GM12872 (cell line): Measurements from ENCODE around the gene MLLT10.

Experiments
- TF ChIP-seq, protein P1 (sequence below): IDR thresholded peaks from 3 replicates; pipeline ENCODE4 v1.5.1; 2011; ENCODE audit warnings: low read depth, mild to moderate bottlenecking, low read length, moderate library complexity; ENCODE audit not compliant: insufficient read depth

Gene MLLT10

DNA sequence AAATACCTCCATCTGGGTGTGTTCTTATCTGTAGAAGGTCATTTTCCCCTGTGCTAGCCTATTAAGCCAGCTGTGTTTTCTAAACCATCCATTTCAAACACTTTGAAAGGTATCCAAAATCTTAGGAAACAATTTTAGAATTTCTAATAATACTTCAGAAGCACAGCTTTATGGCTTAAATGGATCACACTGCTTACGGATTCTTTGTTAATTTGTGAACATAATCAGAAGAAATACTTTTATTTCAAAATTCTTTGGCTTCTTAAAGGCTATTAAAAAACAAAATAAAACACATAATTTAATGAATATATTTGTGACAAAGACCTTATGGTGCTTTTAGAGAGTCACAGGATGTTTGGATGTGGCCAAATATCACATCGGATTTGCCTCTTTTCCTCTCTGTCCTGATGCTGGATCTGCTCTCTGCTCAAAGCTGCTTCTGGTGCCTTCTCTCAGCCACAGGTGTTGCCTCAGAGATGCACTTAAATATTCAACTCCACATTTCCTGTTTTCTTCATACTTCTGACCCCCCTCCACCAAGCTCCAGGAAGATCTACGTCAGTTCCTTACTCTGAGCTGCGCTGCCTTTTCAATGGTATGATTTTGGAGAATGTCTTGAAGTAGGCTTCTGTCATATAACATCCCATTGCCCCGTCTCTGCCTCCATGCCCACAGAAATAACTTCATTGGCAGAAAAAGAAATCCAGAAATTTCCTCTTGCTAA, 230.6 kb downstream of the MLLT10 start:
- TF ChIP-seq, protein P1, sequence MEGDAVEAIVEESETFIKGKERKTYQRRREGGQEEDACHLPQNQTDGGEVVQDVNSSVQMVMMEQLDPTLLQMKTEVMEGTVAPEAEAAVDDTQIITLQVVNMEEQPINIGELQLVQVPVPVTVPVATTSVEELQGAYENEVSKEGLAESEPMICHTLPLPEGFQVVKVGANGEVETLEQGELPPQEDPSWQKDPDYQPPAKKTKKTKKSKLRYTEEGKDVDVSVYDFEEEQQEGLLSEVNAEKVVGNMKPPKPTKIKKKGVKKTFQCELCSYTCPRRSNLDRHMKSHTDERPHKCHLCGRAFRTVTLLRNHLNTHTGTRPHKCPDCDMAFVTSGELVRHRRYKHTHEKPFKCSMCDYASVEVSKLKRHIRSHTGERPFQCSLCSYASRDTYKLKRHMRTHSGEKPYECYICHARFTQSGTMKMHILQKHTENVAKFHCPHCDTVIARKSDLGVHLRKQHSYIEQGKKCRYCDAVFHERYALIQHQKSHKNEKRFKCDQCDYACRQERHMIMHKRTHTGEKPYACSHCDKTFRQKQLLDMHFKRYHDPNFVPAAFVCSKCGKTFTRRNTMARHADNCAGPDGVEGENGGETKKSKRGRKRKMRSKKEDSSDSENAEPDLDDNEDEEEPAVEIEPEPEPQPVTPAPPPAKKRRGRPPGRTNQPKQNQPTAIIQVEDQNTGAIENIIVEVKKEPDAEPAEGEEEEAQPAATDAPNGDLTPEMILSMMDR = no peak

- TF ChIP-seq, protein P1 = no peak
Measured at GRCh38 chr10:21769041-21769440, 235.0 kb downstream of the MLLT10 start.

DNA sequence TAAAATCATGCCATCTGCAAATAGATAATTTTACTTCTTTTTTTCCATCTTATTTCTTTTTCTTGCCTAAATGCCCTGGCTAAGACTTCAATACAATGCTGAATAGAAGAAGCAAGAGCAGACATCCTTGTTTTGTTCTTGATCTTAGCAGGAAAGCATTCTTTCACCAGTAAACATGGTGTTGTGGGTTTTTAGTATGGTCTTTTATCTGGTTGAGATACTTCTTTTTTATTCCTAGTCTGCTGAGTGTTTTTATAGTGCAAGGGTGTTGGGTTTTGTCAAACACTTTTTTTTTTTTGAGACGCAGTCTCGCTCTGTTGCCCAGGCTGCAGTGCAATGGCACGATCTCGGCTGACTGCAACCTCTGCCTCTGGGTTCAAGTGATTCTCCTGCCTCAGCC, 237.2 kb downstream of the MLLT10 start:
- TF ChIP-seq, protein P1 = no peak

- TF ChIP-seq, protein P1 = no peak
Measured at GRCh38 chr10:21776883-21777282, 242.9 kb downstream of the MLLT10 start.

DNA sequence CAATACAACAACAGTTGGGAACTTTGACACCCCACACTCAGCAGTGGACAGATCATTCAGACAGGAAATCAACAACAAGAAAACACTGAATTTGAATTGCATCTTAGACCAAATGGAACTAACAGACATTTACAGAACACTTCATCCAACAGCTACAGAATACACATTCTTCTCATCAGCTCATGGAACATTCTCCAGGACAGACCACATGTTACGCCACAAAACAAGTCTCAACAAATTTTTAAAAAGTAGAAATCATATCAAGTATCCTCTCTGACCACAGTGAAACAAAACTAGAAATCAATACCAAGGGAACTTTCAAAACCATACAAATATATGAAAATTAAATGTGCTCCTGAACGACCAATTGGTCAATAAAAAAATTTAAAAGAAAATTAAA, 257.2 kb downstream of the MLLT10 start:
- TF ChIP-seq, protein P1 = no peak
